Tibial artery (tissue), 4 donors: ENCODE measurements around the gene PLAC9.
"Not testable (repeated sequence)": the region's sequence is repeated elsewhere in the genome, so short reads cannot be mapped to it uniquely, and the experiment has no call there.

Source experiments
- DNase-seq, 2 donors: peaks; one replicate each; pipeline ENCODE4 v3.0.0-alpha.2; 2019
- H3K27ac ChIP-seq, 2 donors: fragments of 200-600 bp; sonication (generic) in 1 of 2; 1 replicate in 1 of 2; 2 replicates in 1 of 2; pipeline ENCODE4 v1.5.1; 2018 to 2019; ENCODE audit warnings: mild to moderate bottlenecking in 1 of 2
- H3K27me3 ChIP-seq, 2 donors: fragments of 200-600 bp; sonication (generic) in 1 of 2; one replicate each; pipeline versions ENCODE4 v1.5.1 to v1.6.0; 2016 to 2019
- H3K36me3 ChIP-seq, 3 donors: fragments of 200-600 bp; sonication (generic) in 2 of 3; one replicate each; pipeline ENCODE4 v1.5.1; 2016 to 2019; ENCODE audit warnings: mild to moderate bottlenecking in 2 of 3
- H3K4me1 ChIP-seq, 4 donors: fragments of 200-600 bp; sonication (generic) in 2 of 4; 1 replicate in 3 of 4; 2 replicates in 1 of 4; pipeline ENCODE4 v1.5.1; 2016 to 2019
- H3K4me3 ChIP-seq, 2 donors: fragments of 200-600 bp; sonication (generic) in 1 of 2; 1 replicate in 1 of 2; 2 replicates in 1 of 2; pipeline ENCODE4 v1.5.1; 2018 to 2019; ENCODE audit warnings: mild to moderate bottlenecking in 2 of 2
- H3K9me3 ChIP-seq, 3 donors: fragments of 200-600 bp; sonication (generic) in 1 of 3; one replicate each; pipeline ENCODE4 v1.5.1; 2016 to 2019
- intact Hi-C: fragments of 100-400 bp; cut with DNase I; formaldehyde crosslinking; loops from one replicate; pipeline ENCODE4 v1.15.0; 2023; ENCODE audit warnings: low total_unique reads
- TF ChIP-seq, protein P1 (sequence below), 2 experiments: fragments of 200-600 bp in 1 of 2; fragments of 450-650 bp in 1 of 2; IDR thresholded peaks; one replicate each; pipeline ENCODE4 v1.5.1; 2017 to 2019; ENCODE audit warnings: antibody characterized with exemption in 2 of 2, mild to moderate bottlenecking in 1 of 2, moderate library complexity in 1 of 2

The PLAC9 gene

DNA sequence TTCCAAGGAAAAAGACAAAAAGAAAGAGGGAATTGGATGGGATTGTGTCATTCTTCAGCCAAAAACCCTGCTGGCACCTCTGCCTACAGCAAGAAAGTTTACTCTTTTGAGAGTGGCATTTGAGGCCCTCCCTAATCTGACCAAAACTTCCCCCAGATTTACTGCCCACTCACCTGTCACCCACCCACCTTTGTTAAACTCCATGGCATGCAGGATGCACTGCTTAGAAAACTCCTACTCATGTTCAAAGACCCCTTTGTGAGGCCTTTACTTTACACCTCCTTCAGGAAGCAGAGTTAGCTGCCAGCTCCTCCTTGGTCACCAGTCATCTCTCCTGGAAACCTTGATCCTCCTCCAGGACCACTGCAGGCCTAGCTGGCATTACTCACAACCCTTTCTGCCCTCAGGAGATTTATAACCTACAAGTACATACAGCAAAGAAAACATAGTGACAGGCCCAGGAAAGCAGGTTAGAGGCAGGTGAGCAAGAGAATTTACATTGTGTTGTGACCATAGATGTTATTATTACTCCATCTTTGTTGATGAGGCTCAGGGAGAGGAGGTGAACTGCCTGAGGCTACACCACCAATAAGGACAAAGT is 10.3 kb upstream of the PLAC9 start:
- TF ChIP-seq, protein P1, sequence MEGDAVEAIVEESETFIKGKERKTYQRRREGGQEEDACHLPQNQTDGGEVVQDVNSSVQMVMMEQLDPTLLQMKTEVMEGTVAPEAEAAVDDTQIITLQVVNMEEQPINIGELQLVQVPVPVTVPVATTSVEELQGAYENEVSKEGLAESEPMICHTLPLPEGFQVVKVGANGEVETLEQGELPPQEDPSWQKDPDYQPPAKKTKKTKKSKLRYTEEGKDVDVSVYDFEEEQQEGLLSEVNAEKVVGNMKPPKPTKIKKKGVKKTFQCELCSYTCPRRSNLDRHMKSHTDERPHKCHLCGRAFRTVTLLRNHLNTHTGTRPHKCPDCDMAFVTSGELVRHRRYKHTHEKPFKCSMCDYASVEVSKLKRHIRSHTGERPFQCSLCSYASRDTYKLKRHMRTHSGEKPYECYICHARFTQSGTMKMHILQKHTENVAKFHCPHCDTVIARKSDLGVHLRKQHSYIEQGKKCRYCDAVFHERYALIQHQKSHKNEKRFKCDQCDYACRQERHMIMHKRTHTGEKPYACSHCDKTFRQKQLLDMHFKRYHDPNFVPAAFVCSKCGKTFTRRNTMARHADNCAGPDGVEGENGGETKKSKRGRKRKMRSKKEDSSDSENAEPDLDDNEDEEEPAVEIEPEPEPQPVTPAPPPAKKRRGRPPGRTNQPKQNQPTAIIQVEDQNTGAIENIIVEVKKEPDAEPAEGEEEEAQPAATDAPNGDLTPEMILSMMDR (IDR thresholded peaks at IDR 0.05) = no peak
- Histone ChIP-seq H3K36me3 (no peaks in the 10 kb centered on the region), H3K27me3 (no peaks in the 10 kb centered on the region), H3K9me3 (no peaks in the 10 kb centered on the region), H3K4me3 (no peak overlapping the region), H3K4me1 (peaks cover 0 to 10% (median 8%) of the 10 kb centered on the region in 4 donors), H3K27ac (no peak overlapping the region)
- intact Hi-C loops = no loop called here
- DNase-seq = no peak

DNA sequence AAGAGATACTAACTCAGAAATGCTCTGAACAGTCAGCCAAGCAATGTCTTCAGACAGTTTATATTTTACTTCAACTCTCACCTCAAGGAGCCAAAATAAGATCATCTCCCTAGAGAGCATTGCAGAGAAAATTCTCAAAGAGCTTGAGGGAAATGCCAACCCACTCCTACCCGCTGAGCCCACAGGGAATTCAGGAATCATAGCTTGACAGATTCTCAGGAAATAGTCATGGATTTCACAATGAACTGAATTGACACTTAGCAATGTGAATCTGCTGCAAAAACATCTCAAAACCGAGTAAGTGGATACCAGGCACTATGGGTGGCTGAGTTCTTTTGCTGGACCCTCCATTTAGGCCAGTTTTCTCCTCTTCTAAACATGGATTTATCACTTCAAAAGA is 9.8 kb upstream of the PLAC9 start:
- Histone ChIP-seq H3K27me3 (no peaks in the 10 kb centered on the region), H3K9me3 (no peaks in the 10 kb centered on the region), H3K36me3 (no peaks in the 10 kb centered on the region), H3K4me3 (no peak overlapping the region), H3K27ac (no peak overlapping the region), H3K4me1 (peaks cover 0 to 10% (median 8%) of the 10 kb centered on the region in 4 donors)
- TF ChIP-seq, protein P1 (IDR thresholded peaks at IDR 0.05) = no peak
- DNase-seq = no peak
- intact Hi-C loops = no loop called here

DNA sequence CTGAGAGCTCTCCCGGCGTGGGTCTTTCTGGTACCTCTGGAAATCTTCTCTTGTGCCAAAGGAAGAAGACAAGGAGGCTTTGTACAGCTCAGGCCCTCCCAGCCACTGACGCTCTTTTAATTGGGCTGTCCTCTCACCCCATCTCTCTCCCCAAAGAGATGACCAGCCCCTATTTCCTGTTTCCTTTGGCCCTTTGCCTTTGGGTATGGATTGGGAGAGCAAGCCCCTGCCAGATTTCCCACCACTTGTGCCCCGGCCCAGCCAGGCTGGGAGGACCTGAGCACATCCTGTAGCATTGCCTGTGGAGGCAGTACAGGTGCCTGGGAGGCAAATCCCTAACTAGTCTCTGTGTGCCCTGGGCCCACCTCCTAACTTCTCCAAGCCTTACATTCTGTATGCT is 5.7 kb upstream of the PLAC9 start:
- H3K9me3 ChIP-seq = no peaks in the 10 kb centered on the region
- peaks cover 0 to 10% (median 8%) of the 10 kb centered on the region in 4 donors for H3K4me1 ChIP-seq
- intact Hi-C loops = no loop called here
- TF ChIP-seq, protein P1 (IDR thresholded peaks at IDR 0.05) = no peak
- no peaks in the 10 kb centered on the region for H3K27me3 ChIP-seq
- H3K27ac ChIP-seq = no peak overlapping the region
- H3K4me3 ChIP-seq = no peak overlapping the region
- no peaks in the 10 kb centered on the region for H3K36me3 ChIP-seq
- DNase-seq = no peak

DNA sequence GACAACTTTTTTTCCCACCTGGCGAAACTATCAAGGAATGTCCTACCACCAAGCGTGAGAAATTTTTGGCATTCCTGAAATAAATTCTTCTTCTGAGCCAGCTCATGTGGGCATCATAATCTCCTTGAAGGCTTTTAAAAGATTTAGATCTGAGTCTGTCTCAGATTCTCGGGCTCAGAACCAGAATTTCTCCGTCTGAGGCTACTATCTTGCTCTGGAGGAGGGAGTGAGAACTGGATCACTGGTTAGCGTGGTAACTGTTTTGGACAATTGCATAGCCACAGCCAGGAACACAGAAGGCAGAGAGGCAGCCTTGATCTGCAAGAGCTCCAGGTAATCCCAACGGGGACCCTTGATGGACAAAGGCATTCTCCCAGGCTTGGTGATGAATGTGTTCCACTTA is 1.0 kb upstream of the PLAC9 start:
- Histone ChIP-seq H3K27me3 (no peaks in the 10 kb centered on the region), H3K4me3 (no peak overlapping the region), H3K27ac (peak overlapping the region; percentile 72 to 77), H3K9me3 (no peaks in the 10 kb centered on the region), H3K36me3 (no peaks in the 10 kb centered on the region), H3K4me1 (peaks cover 0 to 35% (median 20%) of the 10 kb centered on the region in 4 donors)
- intact Hi-C loops = no loop called here
- TF ChIP-seq, protein P1 (IDR thresholded peaks at IDR 0.05) = no peak
- no peak for DNase-seq

DNA sequence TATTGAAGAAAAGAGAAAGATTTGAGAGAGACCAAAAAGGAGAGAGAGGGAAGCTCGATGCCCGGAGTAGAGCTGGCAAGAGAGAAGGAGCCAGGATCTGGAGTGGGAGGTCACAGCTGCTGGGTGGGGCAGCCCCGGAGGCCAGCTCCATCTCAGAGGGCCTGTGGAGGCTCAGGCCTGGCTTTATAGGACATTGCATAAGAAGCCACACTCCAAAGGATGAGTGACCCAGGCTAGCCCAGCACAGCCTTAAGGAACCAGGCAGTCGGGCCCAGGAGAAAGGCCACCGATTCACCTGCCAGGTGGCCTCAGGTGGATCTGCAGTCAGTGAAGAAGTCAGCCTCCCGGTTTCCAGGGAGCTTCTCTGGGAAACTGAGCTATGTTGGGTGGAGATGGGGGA is 676 bp downstream of the PLAC9 start:
- Histone ChIP-seq H3K27ac (peak overlapping the region; percentile 72 to 77), H3K27me3 (no peaks in the 10 kb centered on the region), H3K4me3 (peak overlapping the region; percentile 54 to 69), H3K4me1 (peaks cover 0 to 47% (median 30%) of the 10 kb centered on the region in 4 donors), H3K9me3 (no peaks in the 10 kb centered on the region), H3K36me3 (no peaks in the 10 kb centered on the region)
- TF ChIP-seq, protein P1 (IDR thresholded peaks at IDR 0.05) = no peak
- intact Hi-C loops = no loop called here
- peak; percentile 74 to 85 for DNase-seq

DNA sequence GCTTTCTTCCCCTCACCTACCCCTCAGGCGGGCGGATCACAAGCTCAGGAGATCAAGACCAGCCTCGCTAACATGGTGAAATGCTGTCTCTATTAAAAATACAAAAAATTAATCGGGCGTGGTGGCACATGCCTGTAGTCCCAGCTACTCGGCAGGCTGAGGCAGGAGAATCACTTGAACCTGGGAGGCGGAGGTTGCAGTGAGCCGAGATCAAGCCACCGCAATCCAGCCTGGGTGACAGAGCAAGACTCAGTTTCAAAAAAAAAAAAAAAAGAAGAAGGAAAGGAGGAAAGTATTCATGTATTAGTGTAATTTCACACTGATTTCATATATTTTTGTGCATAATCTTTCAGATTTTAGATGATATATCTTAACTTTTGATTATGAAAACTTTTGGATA is 1.2 kb downstream of the PLAC9 start:
- H3K36me3 ChIP-seq, intact Hi-C loops, H3K9me3 ChIP-seq, H3K27me3 ChIP-seq, DNase-seq: not testable (repeated sequence)
- Histone ChIP-seq H3K4me3 (peak overlapping the region; percentile 54 to 69), H3K27ac (peak overlapping the region; percentile 72 to 77), H3K4me1 (peaks cover 0 to 47% (median 30%) of the 10 kb centered on the region in 4 donors)
